ENCODE data around the gene CFAP298.
"Not testable (repeated sequence)": the region's sequence is repeated elsewhere in the genome, so short reads cannot be mapped to it uniquely, and the experiment has no call there.

CFAP298 gene

DNA sequence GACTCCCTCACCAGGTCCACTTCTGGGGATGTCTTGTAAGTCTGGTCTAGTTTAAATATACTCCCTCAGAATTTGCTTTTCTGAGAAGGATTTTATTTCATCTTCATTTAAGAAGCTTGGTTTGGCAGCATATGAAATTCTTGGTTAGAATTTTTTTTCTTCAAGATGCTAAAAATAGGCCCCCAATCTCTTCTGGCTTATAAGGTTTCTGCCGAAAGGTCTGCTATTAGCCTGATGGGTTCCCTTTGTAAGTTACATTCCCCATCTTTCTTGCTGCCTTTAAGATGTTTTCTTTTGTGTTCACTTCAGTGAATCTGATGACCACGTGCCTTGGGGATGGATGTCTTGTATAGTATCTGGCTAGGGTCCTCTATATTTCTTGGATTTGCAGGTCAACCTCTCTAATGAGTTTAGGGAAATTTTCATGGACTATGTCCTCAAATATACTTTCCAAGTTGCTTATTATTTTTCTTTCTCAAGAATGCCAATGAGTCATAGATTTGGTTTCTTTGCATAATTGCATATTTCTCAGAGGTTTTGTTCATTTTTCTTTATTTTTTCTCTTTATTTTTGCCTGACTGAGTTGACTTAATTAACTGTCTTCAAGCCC, 46.2 kb downstream of the CFAP298 start:
- no peak for DNase-seq

DNA sequence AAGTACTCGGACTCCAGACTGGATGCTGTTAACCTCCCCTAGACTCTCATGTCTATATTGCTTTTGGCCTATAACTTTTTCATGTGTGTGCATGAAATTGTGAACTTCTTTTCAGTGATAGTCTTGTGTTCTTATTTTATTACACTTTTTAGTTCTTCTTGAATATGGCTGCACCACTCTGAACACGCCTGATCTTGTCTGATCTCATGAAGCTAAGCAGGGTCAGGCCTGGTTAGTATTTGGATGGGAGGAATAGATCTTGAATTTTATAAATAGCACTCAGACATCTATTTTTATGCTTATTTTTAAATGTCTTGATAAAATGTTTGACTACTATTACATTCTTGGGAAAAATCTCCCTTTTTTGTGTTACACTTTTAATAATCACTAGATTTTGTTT, 49.3 kb downstream of the CFAP298 start:
- DNase-seq: no peak

DNA sequence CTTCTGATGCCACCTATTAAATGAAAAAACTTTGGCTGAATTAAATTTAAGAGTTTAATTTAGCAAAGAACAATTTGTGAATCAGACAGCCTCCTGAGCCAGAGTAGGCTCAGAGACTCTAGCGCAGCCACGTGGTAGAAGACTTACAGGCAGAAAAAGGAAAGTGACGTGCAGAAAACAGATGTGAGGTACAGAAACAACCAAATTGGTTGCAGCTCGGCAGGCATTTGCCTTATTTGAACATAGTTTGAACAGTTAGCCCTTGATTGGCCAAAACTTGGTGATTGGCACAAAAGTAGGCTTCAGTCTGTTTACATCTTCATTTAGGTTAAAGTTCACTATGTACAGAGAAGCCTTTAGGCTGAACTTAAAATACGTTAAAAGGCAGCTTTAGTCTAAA, 49.8 kb downstream of the CFAP298 start:
- no peak for DNase-seq

DNA sequence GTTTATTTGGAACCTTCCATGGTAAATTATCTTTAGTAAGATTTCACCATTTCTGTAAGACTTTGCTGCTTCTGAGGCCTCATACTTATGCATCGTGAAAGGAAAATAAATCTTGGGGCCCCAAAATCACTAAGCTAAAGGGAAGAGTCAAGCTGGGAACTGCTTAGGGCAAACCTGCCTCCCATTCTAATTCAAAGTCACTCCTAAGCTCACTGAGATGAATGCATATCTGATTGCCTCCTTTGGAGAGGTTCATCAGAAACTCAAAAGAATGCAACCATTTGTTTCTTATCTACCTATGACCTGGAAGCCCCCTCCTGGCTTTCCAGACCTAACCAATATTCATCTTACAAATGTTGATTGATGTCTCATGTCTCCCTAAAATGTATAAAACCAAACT, 50.7 kb downstream of the CFAP298 start:
- DNase-seq: not testable (repeated sequence)

DNA sequence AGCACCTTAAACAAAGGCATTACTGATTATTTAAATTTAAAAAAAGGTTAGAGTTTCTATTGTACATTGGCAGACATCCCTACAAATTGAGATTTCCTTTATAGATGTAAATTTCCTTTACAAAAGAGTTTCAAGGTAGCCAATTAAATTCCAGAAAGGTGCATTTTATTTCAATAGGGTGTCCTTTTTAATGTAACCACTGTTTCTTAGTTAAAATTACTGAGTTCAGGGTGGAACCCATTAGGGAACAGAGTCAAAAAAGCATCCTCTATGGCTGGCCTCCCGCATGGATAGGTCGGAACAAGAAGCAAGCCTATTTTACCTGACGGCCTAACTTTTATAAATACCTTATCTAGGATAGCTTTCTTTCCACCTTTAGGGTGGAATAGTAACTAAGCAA, 51.3 kb downstream of the CFAP298 start:
- no peak for DNase-seq

DNA sequence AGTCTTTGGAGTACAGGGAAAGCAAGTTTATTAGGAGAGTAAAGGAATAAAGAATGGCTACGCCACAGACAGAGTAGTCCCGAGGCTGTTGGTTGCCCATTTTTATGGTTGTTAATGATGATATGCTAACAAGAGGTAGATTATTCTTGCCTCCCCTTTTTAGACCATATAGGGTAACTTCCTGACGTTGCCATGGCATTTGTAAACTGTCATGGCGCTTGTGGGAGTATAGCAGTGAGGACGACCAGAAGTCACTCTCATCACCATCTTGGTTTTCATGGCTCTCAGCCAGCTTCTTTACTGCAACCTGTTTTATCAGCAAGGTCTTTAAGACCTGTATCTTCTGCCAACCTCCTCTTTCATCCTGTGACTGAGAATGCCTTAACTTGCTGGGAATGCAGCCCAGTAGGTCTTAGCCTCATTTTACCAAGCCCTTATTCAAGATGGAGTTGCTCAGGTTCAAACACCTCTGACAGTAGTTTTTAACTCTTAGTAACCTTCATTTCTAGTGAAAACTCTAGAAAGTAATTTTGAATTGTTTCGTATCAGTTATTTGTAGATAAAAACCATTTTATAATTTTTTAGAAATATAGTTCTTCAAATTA, 53.1 kb downstream of the CFAP298 start:
- no peak for DNase-seq

DNA sequence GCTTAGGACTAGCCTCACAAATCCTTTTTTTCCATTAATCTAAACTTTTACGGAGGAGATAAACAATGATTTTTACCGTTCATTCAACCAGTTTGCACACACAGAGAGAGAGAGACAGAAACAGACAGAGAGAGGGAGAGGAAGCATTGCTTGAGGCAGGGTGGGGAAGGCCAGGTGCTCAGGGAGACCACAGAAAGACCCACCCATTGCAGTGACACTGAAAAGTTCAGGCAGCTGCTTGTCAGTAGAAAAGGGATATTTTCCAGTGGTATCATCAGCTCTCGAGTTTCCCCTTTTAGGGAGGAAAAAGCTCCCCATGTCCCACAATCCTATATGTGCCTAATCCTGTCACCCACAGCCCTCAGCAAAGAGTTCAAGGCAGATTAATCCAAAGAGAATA, 54.1 kb downstream of the CFAP298 start:
- no peak for DNase-seq

DNA sequence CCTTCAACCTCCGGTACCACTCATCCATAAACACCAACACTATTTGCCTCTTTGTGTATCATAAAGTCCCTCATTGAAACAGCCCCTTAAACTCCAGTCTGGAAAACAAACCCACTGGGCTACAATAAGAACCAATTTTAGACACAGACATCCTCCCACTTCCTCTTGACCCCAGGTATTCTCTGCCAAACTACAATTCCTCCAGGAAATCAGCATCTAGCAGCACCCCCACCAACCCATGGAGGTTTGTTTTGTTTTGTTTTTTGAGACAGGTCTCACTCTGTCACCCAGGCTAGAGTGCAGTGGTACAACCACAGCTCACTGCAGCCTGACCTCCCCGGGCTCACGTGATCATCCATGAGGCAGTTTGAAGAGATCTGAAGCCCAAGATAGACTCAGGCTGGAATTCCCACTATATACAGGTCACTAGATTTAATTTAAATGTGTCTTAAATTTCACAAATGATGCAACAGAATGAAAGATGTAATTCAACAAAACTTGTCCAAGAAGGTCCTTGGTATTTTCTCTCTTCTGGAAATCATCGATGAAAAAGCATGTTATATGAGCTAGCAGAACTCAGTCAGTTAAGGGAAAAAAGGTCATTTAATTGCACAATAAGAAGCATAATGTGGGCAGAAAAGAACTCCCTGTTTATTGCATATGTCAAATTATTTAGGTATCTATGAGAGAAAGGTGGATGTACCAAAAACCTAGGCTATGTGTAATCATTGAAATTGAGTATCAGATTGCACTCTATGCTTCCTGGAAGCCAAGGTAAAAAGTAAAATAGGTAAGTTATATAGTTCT, 57.1 kb downstream of the CFAP298 start:
- DNase-seq: no peak

DNA sequence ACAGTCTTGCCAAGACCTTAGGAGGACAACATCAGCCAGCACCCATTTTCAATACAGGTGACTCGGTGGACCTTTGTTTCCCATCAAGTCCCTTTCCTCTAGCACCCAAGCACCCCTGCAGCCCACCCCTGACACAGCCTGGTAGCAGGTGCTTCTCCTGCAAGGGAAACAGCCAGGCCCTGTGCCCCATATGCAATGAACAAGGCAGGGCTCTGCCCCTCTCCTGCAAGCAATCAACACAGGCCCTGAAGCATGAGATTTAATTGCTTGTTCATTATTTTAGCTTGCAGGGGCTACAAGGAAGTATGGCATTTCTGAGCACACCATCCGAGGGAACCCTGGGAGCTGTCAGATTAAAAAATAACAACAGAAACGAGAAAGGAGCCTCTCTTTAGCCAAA, 62.3 kb downstream of the CFAP298 start:
- no peak for DNase-seq

DNA sequence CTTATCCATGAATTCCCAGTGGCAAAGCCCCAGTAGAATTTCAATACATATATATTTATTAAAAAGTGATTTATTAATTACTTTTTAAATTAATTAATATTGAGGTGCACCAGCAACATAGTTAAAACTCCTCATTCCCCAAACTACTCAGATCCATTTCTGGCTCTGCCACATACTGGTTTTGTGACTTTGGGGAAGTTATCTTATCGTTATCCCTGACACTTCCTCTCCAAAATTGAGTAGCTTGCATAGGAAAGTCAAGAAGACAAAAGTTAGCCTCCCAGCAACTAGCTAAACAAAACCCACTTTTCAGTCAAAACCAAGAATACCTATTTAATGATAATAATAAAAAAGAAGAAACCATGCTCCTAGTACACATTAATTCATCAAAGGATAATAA, 62.7 kb downstream of the CFAP298 start:
- no peak for DNase-seq
